NCI-H1048 (cell line): ENCODE data around the gene BARX2.

Experiments
- DNase-seq: peaks from one replicate; lab custom pipeline; 2025; lab: John Stamatoyannopoulos, UW

BARX2 gene

DNA sequence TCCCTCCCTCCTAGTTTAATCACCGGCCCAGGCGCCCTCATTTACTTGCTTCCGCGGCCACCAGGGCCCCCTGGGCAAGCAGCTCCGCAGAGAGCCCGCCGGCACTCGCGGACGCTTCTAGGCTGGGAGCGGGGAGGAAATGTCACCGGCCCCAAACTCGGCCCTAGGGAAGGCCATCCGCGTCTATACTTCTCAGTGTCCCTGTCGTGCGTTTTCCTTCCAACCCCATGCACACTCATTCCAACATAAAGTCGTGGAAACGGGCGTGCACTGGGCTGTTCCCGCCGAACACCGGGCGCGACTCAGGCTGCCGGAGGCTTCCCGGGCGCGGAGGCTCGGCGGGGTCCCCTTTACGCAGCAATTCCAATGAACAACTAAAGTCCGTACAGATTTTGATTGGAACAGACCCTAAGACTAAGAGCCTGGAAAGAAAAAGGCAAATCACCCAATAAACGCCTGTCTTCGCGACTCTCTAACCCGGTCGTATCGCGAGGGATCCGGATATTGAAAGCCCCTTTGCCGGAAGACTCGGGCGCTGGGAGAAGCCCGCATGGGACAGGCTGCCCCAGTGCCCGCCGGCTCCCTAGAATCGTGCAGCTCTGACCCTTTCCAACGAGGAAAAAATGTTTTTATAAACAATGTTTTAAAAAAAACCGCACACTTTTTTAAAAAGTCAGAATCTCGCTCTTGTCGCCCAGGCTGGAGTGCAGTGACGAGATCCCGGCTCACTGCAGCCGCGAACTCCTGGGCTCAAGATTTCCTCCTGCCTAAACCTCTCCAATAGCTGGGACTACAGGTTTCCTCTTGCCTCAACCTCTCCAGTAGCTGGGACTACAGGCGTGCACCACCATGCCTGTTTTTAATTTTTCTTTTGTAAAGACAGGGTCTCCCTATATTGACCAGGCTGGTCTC is 1.3 kb upstream of the BARX2 start:
- DNase-seq, result no peak

DNA sequence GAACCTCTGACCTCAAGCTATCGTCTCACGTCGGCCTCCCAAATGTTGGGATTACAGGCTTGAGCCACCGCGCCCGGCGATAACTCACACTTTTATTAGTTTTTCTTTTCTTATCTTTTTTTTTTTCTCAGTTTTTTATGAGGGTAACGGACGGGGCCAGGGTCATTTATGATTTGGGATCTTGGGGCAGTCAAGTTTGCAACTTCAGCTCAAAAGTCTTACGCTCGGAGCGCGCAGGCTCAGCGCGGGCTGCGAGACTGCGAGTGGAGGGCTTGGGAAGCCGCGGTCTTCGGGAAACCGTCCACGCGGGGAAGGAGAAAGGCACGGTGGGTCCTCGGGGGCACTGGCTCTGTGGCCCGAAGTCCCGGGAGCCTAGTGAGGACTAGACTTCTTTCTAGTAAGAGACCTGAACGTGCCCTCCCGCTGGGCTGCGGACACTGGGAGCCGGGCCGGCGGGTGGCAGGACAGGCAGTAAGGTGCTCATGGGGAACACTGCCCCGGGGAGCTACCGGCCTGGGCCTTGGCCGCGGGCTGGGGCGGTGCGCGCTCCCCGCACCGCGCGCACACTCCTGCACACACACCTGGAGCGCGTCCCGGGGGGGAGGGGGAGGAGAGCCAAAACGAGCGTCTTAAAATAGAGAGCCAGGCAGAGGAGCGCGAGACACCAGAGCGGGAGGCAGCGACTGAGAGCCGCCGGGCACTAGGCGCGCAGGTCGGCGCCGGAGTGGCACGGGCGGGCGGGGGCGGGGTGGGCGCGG is 476 bp upstream of the BARX2 start:
- no peak for DNase-seq

DNA sequence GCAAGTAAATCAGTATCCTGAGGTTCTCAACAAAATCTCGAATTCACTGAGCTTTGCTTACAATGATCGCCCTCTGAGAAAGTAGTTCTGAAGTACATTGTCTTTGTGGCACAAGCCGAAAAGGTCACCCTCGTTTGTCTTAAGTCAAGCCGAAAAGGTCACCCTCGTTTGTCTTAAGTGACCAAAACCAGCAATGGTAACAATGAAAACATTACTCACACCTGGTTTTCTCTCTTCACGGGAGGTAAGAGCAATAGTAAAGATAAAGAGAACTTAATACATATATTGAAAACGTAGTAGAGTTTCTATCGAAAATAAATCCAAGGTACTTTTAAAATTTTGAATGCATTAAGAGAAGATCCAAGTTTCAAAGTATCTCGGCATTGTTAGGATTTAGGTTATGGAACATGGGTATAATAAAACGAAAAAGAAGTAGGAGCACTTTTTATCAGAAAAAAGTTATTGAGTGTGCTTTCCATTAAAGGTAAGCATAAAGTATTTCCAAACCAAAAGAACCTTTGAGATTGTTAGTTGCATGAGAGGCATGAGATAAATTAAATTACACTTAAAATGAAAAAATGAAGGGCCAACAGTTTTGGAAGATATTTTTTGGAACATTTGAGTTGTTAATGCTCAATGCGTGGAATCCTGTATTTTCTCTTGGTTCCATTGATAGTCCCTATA is 1.2 kb downstream of the BARX2 start:
- DNase-seq, result no peak

DNA sequence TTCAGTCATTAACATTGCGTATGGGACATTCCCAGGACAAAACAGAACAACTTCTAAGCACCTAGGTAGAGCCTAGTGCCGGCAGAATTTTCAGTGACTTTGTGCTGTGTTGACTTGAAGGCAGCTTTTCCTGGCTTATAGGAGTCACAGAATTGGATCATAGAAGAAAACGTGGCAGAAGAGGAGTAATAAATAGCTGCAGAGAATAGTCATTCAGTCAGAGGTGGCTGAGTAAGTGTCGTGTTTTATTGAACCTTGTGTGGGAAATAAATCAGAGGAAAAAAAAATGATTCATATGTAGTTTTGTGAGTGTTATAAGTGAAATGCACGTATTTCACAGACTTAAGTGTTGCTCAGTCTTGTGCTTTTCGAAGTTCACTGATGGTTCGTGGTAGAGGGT is 2.1 kb downstream of the BARX2 start:
- DNase-seq, result no peak

DNA sequence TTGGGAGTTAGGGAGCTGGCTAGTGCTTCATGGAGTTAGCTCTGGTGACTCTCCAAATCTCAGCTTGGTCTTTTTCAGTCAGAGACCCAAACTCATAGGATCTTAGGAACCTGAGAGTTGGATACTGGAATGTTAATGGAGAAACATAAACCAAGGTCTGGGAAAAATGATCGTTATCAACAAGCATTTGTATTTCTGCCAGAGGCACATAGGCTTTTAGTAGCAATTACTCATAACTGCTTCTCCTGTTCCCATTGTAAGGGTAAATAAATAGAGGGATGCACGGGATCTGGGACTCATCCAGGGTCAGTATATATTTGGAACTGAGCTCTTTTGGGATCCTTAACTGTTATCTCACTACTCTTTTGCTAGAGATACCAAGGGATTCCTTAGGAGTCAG is 4.8 kb downstream of the BARX2 start:
- no peak for DNase-seq

DNA sequence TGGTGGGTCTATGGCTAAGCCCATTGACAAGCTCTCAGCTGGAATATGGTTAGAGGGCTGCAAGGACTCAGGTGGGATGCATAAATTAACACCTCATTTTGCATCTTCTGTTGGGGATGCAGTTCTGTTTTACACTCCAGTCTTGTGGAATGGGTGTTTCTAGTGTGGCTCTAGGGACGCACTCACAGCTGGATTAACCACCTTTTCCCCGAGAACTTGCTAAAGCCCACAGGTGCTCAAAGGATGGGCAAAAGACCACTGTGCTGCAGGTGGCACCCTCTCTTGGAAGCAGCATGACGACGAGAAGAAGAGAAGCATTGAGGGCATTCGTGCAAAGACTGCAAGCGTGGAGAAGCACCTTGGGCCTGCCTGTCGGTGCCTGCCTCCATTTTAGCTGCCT is 6.9 kb downstream of the BARX2 start:
- DNase-seq, result no peak

DNA sequence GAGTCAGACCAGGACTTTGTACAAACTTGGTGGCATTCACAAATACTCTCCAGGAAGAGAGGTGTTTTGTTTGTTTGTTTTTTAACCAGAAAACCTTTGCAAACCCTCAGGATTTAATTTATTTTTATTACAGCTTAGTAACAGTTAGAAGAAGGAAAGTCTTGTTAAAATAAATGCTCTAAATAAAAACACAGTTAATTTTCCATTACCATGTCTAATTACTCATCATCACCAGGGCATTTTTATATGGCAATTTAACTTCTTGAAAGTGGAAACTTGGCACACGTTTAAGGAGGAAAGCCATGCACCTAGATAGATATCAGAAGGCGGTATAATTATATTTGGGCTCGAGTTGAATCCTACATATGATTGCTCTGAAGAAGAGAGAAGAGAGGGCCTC is 7.4 kb downstream of the BARX2 start:
- DNase-seq, result no peak

DNA sequence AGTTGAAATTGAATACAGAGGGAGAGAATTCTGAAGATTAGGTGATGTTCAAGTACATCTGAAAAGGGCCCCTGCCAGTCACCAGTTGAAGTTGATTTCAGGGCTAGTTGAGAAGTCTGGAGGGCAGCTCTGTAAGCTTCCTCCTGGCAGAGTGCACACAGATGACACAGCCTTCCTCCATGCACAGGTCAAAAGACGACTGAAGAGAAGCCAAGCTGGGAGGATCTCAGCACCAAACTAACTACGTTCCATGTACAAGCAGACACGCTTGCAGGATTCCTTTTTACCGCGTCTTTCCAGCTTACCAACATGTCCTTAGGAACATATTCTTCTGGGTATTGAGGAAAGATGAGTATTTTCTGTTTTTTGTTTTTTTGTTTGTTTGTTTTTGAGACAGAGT is 7.9 kb downstream of the BARX2 start:
- DNase-seq, result no peak

DNA sequence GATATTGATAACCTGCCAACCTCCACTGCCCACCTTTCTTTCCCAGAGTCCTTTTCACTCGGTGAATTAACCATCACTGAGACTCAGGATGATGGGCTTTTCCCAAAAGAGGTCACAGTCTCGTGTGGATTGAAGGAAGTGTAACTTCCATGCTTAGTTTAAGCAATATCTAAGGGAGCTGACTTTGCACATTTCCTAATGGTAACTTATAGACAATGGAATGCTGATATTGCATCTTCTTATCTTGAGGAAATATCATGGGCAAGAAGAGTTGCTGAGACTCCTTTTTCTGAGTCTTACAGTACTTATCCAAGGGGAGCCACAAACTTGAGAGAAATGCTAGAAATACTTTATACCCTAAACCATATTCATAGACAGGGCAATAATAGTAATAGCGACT is 8.8 kb downstream of the BARX2 start:
- no peak for DNase-seq

DNA sequence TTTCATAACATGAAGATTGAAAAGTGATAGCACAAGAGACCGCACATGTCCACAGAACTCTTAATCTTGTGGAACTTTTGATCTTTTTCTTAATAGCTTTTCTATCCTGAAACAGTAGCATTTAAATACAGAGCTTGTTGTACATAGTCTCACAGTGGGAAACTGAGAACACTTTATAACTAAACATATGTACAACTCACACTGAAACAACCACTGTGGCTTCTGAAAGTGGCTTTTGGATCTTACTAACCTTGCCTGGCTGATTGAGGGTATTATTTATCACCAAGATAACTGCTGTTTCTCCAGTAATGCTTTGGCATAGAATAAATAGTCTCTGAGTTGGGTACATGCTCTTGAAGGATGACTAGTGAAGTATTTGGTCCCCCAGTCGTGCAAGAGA is 10.2 kb downstream of the BARX2 start:
- DNase-seq, result no peak

DNA sequence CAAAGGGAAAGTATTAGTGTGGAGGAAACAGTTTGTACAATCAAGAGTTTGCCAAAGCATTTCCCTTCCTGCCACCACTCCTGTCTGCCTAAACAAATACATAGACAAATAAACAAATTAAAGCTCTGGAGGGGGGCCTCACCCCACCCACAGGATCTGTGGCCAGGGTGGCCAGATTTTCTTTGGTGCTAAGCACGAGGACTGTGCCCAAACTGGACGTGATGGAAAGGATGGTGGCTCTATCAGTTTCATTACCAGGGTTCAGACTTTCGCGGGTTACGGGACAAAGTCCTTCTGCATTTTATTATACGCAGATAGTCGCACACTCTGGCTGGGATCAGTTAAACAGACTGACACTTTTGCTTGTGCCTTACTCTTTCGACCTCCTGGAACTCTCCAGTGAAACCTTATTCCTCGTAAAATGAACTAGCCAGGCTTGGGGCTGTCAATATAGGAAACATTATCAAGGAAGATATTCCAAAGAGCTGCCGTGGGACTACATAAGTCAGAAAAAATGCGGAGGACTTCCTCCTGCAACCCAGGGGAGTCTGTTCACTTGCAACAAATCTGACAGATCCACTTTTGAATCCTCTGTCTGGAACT is 11.2 kb downstream of the BARX2 start:
- no peak for DNase-seq

DNA sequence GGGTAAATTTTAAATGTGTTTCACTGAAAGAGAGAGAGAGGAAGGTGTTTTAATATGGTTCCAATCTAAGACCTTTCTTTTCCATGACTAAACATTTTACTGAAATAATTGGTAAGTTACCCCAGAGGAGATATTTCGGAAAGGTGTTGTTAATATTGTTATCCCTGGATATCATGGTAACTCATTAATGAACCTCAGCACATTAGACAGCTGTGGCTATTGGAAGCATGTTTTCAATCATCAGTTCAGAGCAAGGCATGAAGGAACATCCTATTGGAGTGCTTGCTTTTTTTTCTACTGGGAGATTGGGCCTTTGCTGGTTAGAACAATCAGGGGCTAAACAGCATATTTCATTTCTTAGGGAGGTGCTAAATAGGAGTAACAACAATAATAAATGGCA is 11.8 kb downstream of the BARX2 start:
- no peak for DNase-seq

DNA sequence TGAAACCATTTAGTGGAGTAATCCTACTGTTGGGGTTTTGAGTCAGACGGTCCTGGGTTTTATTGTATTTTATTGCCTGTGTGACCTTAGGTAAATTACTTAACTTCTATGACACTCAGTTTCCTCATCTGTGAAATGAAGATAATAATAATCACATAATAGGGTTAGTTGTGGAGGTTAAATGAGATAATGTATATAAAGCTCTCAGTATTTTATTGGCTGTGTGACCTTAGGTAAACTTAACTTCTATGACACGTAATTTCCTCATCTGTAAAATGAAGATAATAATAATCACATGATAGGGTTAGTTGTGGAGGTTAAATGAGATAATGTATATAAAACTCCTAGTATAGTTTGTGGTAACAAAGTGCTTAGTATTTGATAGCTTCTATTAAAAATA is 13.2 kb downstream of the BARX2 start:
- no peak for DNase-seq

DNA sequence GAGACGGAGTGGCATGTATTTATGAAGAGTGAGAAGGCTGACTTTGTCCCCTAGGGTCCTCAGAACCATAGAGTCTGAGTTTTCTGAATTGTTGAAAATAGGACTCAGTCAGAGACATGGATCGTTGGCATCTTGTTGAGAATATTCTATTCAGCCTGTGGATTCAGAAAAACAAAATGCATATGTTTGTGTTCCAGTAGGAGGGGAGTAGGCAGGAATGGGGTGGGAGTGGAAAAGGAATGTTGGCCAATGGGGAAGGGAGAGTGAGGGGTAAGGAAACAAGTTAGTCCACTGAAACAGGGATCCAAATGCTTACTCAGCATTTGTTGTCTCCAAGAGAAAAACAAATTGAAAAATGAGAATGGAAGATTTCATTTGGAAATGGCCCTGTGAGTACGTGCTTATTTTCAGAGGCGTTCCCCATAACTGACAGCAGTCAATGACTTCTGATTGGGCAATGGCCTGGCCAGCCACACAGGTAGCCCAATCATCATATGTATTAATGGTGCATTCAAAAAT is 14.7 kb downstream of the BARX2 start:
- no peak for DNase-seq

DNA sequence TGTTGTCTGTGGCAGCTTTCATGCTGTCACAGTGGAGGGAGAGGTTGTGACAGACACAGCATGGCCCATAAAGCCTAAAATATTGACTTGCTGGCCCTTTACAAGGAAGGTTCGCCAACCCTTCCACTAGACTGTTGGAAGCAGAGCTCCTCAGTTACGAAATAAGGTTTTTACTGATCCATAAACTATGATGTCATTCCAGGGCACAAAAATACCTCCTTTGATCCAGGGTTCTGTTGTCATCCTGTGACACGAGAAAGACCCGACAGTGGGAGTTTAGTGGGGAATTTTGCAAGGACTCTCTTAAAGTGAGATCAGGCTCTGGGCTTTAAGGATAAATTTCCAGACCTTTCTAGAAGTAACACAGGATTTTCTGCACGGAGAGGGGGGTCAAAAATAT is 15.7 kb downstream of the BARX2 start:
- DNase-seq, result no peak

DNA sequence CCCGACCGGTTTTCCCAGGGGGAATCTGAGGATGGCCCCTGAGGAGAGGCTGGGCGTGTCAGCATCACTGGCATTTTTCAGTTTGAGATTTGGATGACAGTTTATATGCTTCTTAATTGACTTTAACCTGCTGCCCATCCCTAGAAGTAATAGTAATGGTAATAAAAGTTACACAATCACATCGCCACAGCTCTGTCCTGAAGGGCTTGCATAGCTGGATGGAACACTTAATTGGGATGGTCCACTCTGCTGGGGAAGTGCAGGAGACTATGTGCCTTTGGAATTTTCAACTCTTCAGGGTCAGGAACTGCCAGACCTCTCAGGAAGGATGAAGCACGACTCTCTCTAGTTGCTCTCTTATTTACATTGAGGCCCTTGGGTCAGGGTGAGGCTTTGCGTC is 16.2 kb downstream of the BARX2 start:
- DNase-seq, result no peak

DNA sequence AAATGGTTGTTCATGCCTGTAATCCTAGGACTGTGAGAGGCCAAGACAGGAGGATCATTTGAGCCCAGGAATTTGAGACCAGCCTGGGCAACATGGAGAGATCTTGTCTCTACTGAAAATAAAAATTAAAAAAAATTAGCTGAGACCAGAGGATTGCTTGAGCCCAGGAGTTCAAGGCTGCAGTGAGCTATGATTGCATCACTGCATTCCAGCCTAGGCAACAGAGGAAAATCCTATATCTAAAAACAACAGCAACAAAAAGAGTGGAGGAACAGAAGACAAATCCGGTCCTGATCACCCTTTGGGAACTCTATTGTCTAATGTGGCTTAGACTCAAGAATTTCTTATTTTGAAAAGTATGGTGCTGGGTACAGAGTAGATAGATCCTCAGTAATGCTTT is 17.3 kb downstream of the BARX2 start:
- DNase-seq, result no peak

DNA sequence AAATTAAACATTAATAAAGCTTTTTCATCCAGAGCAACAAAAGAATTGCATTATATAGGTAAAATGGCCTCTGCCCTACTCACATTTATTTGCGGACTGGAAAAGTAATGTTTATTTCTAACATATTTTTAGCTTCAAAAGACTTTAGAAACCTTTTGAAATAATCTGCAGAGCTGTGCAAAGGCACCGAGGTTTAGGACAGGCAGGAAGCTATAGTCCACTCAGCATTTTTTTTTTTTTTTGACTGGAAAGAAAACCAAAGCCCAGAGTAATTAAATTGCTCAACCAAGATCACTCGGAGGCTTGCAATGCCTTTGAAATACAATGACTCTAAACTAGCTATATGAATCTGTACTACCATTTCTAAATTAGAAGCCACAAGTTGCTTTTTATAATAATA is 19.1 kb downstream of the BARX2 start:
- no peak for DNase-seq

DNA sequence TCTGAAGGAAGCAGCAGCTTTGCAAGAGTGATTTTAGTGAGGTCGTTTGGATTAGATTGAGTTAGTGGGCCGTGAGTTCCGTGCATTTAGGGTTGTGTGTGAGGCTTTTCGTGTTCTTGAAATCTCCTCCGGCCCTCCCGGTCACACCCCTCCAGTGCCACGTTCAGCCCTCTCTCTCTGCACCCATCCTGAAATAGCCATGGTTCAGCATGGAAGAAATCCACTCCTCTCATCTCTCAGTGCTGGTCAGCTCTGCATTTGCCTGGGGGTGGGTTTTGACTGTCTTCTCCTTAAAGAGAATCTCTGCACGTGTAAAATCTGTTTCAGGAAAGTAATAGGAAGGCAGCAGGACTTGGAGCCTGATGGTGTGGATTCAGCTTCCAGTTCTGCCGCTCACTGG is 19.8 kb downstream of the BARX2 start:
- no peak for DNase-seq

DNA sequence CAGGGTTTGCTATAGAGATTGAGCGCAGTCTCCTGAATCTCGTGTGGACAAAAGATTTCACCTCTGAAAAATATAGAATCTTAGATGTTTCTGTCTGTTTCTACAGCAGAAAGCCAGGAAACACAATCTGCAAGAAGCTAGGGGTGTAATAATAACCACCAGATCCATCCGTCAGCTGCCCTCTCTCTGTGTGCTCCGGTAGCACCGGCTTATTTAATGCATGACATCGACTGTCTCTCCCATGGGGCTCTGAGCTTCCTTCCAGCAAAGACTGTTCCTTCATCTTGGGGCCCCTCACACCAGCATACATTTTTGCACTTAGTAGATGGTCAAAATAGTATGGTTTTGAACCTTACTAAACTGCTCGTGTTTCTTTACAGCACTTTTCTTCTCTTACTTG is 20.2 kb downstream of the BARX2 start:
- DNase-seq, result no peak

DNA sequence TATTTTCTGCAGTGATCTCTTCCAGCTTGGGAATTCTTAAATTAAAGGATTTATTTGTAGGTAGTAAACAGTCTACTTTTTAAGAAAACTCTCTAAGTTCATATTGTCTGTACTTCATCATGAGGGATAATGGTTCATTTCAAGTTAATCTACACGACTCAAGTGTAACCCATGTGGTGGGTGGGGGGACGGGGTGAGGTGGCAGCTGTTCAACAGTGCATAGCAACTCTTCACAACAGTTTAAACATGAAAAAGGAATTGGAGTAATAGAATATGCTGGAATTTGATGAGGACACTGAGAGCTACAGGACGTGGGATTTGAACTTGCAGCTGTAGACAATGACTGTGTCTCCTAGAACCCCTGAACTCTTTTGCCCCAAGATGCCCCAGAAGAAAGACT is 20.8 kb downstream of the BARX2 start:
- DNase-seq, result no peak
